Measurements from ENCODE around the gene PANX1. TPM values are rescaled to one million over a fixed set of nuclear protein-coding genes. Genes with fewer than 3 reads are reported as not detected.
"Not testable (repeated sequence)": the region's sequence is repeated elsewhere in the genome, so short reads cannot be mapped to it uniquely, and the experiment has no call there.

Gene PANX1
- total RNA-seq, 1 experiment from 2014 or later = 37.5 TPM

DNA sequence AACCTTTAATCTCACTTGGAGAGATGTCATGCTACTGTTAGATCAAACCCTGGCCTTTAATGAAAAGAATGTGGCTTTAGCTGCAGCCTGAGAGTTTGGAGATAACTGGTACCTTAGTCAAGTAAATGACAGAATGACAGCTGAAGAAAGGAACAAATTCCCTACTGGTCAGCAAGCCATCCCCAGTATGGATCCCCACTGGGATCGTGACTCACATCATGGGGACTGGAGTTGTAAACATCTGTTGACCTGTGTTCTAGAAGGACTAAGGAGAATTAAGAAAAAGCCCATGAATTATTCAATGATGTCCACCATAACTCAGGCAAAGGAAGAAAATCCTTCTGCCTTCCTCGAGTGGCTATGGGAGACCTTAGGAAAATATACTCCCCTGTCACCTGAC is 8.1 kb upstream of the PANX1 start:
- not testable (repeated sequence) for H3K9me3 ChIP-seq (ENCODE audit: control insufficient read depth, low read depth, low read length); H2AFZ ChIP-seq (ENCODE audit: low read length); H3T11ph ChIP-seq (ENCODE audit: low read length); H3K23me2 ChIP-seq (ENCODE audit: insufficient read length, low read depth, low read length, poor library complexity, severe bottlenecking); H3K18ac ChIP-seq (ENCODE audit: insufficient read length, low read depth, low read length); H4K91ac ChIP-seq (ENCODE audit: insufficient read length, low read depth, low read length); H2AK5ac ChIP-seq (ENCODE audit: insufficient read length, low read length); H3K79me2 ChIP-seq (ENCODE audit: insufficient read depth, low read length); H2BK15ac ChIP-seq (ENCODE audit: low read depth, low read length); H3K4me1 ChIP-seq (ENCODE audit: insufficient read depth, low read length); H2BK5ac ChIP-seq (ENCODE audit: insufficient read length, low read length); H3K23ac ChIP-seq (ENCODE audit: insufficient read length, low read depth, low read length); H3K56ac ChIP-seq (ENCODE audit: insufficient read length, low read depth, low read length); H3K14ac ChIP-seq (ENCODE audit: insufficient read depth, low read length); H4K5ac ChIP-seq (ENCODE audit: insufficient read length, low read depth, low read length); H4K20me1 ChIP-seq (ENCODE audit: control insufficient read depth, insufficient read depth, insufficient read length); H3K27me3 ChIP-seq (ENCODE audit: insufficient read depth, low read length); H2BK12ac ChIP-seq (ENCODE audit: insufficient read length, low read depth, low read length); H4K8ac ChIP-seq (replicated peaks; ENCODE audit: insufficient read length, low read depth, low read length); DNase-seq; H3K4ac ChIP-seq (ENCODE audit: low read depth, low read length); H3K27ac ChIP-seq (ENCODE audit: insufficient read length, low read depth, low read length); H2BK20ac ChIP-seq (ENCODE audit: low read depth, low read length, poor library complexity, severe bottlenecking); H3K4me2 ChIP-seq (ENCODE audit: insufficient read depth, insufficient read length, low read length); H2BK120ac ChIP-seq (ENCODE audit: low read depth, low read length, poor library complexity, severe bottlenecking); H3K79me1 ChIP-seq (ENCODE audit: insufficient read depth, low read depth, low read length, poor library complexity, severe bottlenecking); H3K9ac ChIP-seq (ENCODE audit: extremely low read depth, insufficient read length, low read length)
- H3K27ac Mint-ChIP-seq = peak overlapping the region in 2 of 3 experiments; percentile 1 to 95; a peak in 5 of 7 replicates
- peak overlapping the region in 1 of 2 experiments; percentile 31; a peak in 1 of 5 replicates for H3K4me3 Mint-ChIP-seq
- peaks cover 45 to 46% of the 10 kb centered on the region in 2 experiments for H3K4me1 Mint-ChIP-seq
- peaks cover 30% of the 10 kb centered on the region for H3K27me3 Mint-ChIP-seq (ENCODE audit: low read depth)
- no CpG with 5 or more reads among the region's 2 CpGs for WGBS (ENCODE audit: extremely low coverage, insufficient read length, low lambda C conversion rate)
- peaks cover 20 to 41% (median 30%) of the 10 kb centered on the region in 3 experiments for H3K36me3 Mint-ChIP-seq (ENCODE audit: insufficient read depth in 1 of 3, low read depth in 3 of 3)
- peaks cover 11 to 29% of the 10 kb centered on the region in 2 experiments; a peak in 4 of 5 replicates for H3K9me3 Mint-ChIP-seq

Data from H9 (cell line).